CD14-positive monocyte (primary cell): ENCODE results near the gene FAM184A. TPM values are rescaled to one million over a fixed set of nuclear protein-coding genes. Genes with fewer than 3 reads are reported as not detected.

Experiments
- DNase-seq, 3 donors: peaks; one replicate each; pipeline ENCODE4 v3.0.0-alpha.2; 2011 to 2022
- H2AFZ ChIP-seq: 2 replicates; pipeline ENCODE4 v1.6.0; 2012; ENCODE audit warnings: mild to moderate bottlenecking, low read depth, low read length, inconsistent platforms; ENCODE audit not compliant: insufficient read depth, poor library complexity, severe bottlenecking
- H3K27ac ChIP-seq, 2 donors: 1 replicate in 1 of 2; 2 replicates in 1 of 2; pipeline ENCODE4 v1.5.1; 2012 to 2013; ENCODE audit warnings: low read length in 2 of 2, control low read depth in 1 of 2, inconsistent platforms in 1 of 2, low read depth in 1 of 2, mild to moderate bottlenecking in 1 of 2
- H3K27me3 ChIP-seq, 2 donors: one replicate each; pipeline versions ENCODE4 v1.6.0 to v1.6.1; 2011 to 2013; ENCODE audit warnings: low read length in 2 of 2; ENCODE audit not compliant: control insufficient read depth in 2 of 2, insufficient read depth in 2 of 2
- H3K36me3 ChIP-seq, 2 donors: replicated peaks in 1 of 2; 1 replicate in 1 of 2; 2 replicates in 1 of 2; pipeline versions ENCODE4 v1.5.1 to v1.6.1; 2012 to 2013; ENCODE audit warnings: low read length in 2 of 2, control low read depth in 1 of 2, inconsistent platforms in 1 of 2, mild to moderate bottlenecking in 1 of 2; ENCODE audit not compliant: insufficient read depth in 2 of 2, control insufficient read depth in 1 of 2
- H3K4me1 ChIP-seq, 2 donors: 1 replicate in 1 of 2; 2 replicates in 1 of 2; pipeline versions ENCODE4 v1.5.1 to v1.6.1; 2012 to 2013; ENCODE audit warnings: low read length in 2 of 2, control low read depth in 1 of 2, inconsistent platforms in 1 of 2, mild to moderate bottlenecking in 1 of 2, moderate library complexity in 1 of 2; ENCODE audit not compliant: insufficient read depth in 2 of 2, control insufficient read depth in 1 of 2
- H3K4me2 ChIP-seq: replicated peaks from 2 replicates; pipeline ENCODE3; 2012; ENCODE audit warnings: low read length, moderate library complexity, mild to moderate bottlenecking; ENCODE audit not compliant: poor library complexity, severe bottlenecking; ENCODE audit errors: extremely low read depth
- H3K4me3 ChIP-seq, 3 experiments: fragments of 200-600 bp in 1 of 3; sonication (generic) in 1 of 3; replicated peaks in 1 of 3; 1 replicate in 2 of 3; 2 replicates in 1 of 3; pipeline ENCODE4 v1.5.1; 2011 to 2013; ENCODE audit warnings: low read length in 3 of 3, mild to moderate bottlenecking in 3 of 3, control low read depth in 2 of 3, low read depth in 2 of 3, inconsistent platforms in 1 of 3, moderate library complexity in 1 of 3
- H3K79me2 ChIP-seq: 2 replicates; pipeline ENCODE4 v1.6.0; 2012; ENCODE audit warnings: mild to moderate bottlenecking, control low read depth, inconsistent platforms, low read length, moderate library complexity; ENCODE audit not compliant: insufficient read depth
- H3K9ac ChIP-seq: 2 replicates; pipeline ENCODE4 v1.6.0; 2017; ENCODE audit warnings: low read length, mild to moderate bottlenecking; ENCODE audit not compliant: insufficient read depth, poor library complexity, severe bottlenecking
- H3K9me3 ChIP-seq, 2 donors: replicated peaks in 1 of 2; 1 replicate in 1 of 2; 2 replicates in 1 of 2; pipeline versions ENCODE4 v1.5.1 to v1.6.1; 2012 to 2013; ENCODE audit warnings: low read length in 2 of 2, control low read depth in 1 of 2; ENCODE audit not compliant: control insufficient read depth in 1 of 2, insufficient read depth in 1 of 2
- H4K20me1 ChIP-seq: 2 replicates; pipeline ENCODE4 v1.6.0; 2012; ENCODE audit warnings: mild to moderate bottlenecking, low read length, control low read depth, moderate library complexity; ENCODE audit not compliant: insufficient read depth
- H3K27ac Mint-ChIP-seq, 7 donors: one replicate each; pipeline ENCODE4 v1.8.0; 2020; ENCODE audit warnings: mild to moderate bottlenecking in 7 of 7, mixed read lengths in 7 of 7, moderate library complexity in 6 of 7, inconsistent platforms in 2 of 7
- H3K27me3 Mint-ChIP-seq, 3 donors: one replicate each; pipeline ENCODE4 v1.8.0; 2021 to 2022; ENCODE audit warnings: low read depth in 3 of 3, mild to moderate bottlenecking in 3 of 3, mixed read lengths in 3 of 3, moderate library complexity in 3 of 3, inconsistent platforms in 1 of 3
- H3K36me3 Mint-ChIP-seq, 2 donors: one replicate each; pipeline ENCODE4 v1.8.0; 2020; ENCODE audit warnings: mixed read lengths in 2 of 2, inconsistent platforms in 1 of 2, mild to moderate bottlenecking in 1 of 2
- H3K4me1 Mint-ChIP-seq: one replicate; pipeline ENCODE4 v1.8.0; 2020; ENCODE audit warnings: mild to moderate bottlenecking, mixed read lengths
- H3K4me3 Mint-ChIP-seq, 2 donors: one replicate each; pipeline ENCODE4 v1.8.0; 2020; ENCODE audit warnings: mild to moderate bottlenecking in 2 of 2, mixed read lengths in 2 of 2, moderate library complexity in 1 of 2
- H3K9me3 Mint-ChIP-seq, 7 donors: one replicate each; pipeline ENCODE4 v1.8.0; 2020 to 2022; ENCODE audit warnings: mixed read lengths in 7 of 7, mild to moderate bottlenecking in 6 of 7, moderate library complexity in 6 of 7, inconsistent platforms in 2 of 7
- WGBS: methylation state at CpG from one replicate; pipeline ENCODE4 v1.1.5; 2013; ENCODE audit warnings: missing lambda C conversion rate; ENCODE audit not compliant: insufficient coverage; 5-methylcytosine and 5-hydroxymethylcytosine counted together
- intact Hi-C, 2 donors: fragments of 100-400 bp; cut with micrococcal nuclease; formaldehyde crosslinking; loops; one replicate each; pipeline versions ENCODE4 v1.15.0 to v1.15.1; 2023
- polyA plus RNA-seq, 3 donors: library from polyadenylated mRNA; depleted of rRNA in 1 of 3; unstranded in 2 of 3; stranded (reverse) in 1 of 3; fragments of 300-500 nt in 2 of 3; fragments of >200 nt in 1 of 3; fragmentation: Illumina TruSeq in 2 of 3; gene quantifications; 1 replicate in 2 of 3; 2 replicates in 1 of 3; pipeline ENCODE4 v1.2.3, GENCODE V29; 2012 to 2021
- TF ChIP-seq, protein P1 (sequence below): fragments of 200-600 bp; IDR thresholded peaks from one replicate; pipeline ENCODE4 v1.8.0; 2022; ENCODE audit warnings: antibody characterized with exemption, mild to moderate bottlenecking

FAM184A gene
- polyA plus RNA-seq, 3 donors = not detected

- Histone ChIP-seq H3K27me3 (no peaks in the 10 kb centered on the region), H3K79me2 (no peaks in the 10 kb centered on the region), H4K20me1 (no peaks in the 10 kb centered on the region), H3K9ac (no peak overlapping the region), H3K27ac (no peak overlapping the region), H3K4me1 (no peaks in the 10 kb centered on the region), H3K4me3 (no peak overlapping the region), H3K4me2 (no peak overlapping the region), H2AFZ (no peak overlapping the region), H3K9me3 (no peaks in the 10 kb centered on the region), H3K36me3 (no peaks in the 10 kb centered on the region)
- Mint-ChIP-seq H3K27ac (no peak overlapping the region), H3K4me1 (no peaks in the 10 kb centered on the region), H3K9me3 (peaks cover 0 to 2% (median 0%) of the 10 kb centered on the region in 7 donors), H3K4me3 (no peak overlapping the region), H3K36me3 (no peaks in the 10 kb centered on the region), H3K27me3 (peaks cover 0 to 2% (median 0%) of the 10 kb centered on the region in 3 donors)
- no peak for DNase-seq
- TF ChIP-seq, protein P1, sequence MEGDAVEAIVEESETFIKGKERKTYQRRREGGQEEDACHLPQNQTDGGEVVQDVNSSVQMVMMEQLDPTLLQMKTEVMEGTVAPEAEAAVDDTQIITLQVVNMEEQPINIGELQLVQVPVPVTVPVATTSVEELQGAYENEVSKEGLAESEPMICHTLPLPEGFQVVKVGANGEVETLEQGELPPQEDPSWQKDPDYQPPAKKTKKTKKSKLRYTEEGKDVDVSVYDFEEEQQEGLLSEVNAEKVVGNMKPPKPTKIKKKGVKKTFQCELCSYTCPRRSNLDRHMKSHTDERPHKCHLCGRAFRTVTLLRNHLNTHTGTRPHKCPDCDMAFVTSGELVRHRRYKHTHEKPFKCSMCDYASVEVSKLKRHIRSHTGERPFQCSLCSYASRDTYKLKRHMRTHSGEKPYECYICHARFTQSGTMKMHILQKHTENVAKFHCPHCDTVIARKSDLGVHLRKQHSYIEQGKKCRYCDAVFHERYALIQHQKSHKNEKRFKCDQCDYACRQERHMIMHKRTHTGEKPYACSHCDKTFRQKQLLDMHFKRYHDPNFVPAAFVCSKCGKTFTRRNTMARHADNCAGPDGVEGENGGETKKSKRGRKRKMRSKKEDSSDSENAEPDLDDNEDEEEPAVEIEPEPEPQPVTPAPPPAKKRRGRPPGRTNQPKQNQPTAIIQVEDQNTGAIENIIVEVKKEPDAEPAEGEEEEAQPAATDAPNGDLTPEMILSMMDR = no peak
- intact Hi-C loops = no loop called here
- 100% methylated on average over 2 of the region's 3 CpGs for WGBS
Measured at GRCh38 chr6:119026822-119027221, 51.6 kb downstream of the FAM184A start.

GRCh38 chr6:119025793-119026192 lies 52.7 kb downstream of the FAM184A start:
- Mint-ChIP-seq H3K27me3 (peaks cover 0 to 2% (median 0%) of the 10 kb centered on the region in 3 donors), H3K4me3 (no peak overlapping the region), H3K36me3 (no peaks in the 10 kb centered on the region), H3K27ac (no peak overlapping the region), H3K9me3 (peaks cover 0 to 2% (median 0%) of the 10 kb centered on the region in 7 donors), H3K4me1 (no peaks in the 10 kb centered on the region)
- TF ChIP-seq, protein P1 = no peak
- WGBS = 100% methylated on average over 1 of the region's 2 CpGs
- H4K20me1 ChIP-seq = no peaks in the 10 kb centered on the region
- no peak overlapping the region for H3K4me3 ChIP-seq
- H3K9me3 ChIP-seq = no peaks in the 10 kb centered on the region
- H3K27ac ChIP-seq = no peak overlapping the region
- no peak overlapping the region for H2AFZ ChIP-seq
- H3K27me3 ChIP-seq = no peaks in the 10 kb centered on the region
- no peak overlapping the region for H3K4me2 ChIP-seq
- H3K4me1 ChIP-seq = no peaks in the 10 kb centered on the region
- H3K9ac ChIP-seq = no peak overlapping the region
- intact Hi-C loops = no loop called here
- DNase-seq = no peak
- no peaks in the 10 kb centered on the region for H3K36me3 ChIP-seq
- H3K79me2 ChIP-seq = no peaks in the 10 kb centered on the region
